Testis (tissue), 3 donors: Measurements from ENCODE around the gene KCNJ4. TPM values are rescaled to one million over a fixed set of nuclear protein-coding genes. Genes with fewer than 3 reads are reported as not detected.

Source experiments
- DNase-seq: peaks from one replicate; pipeline ENCODE4 v3.0.0-alpha.2; 2019
- H3K27ac ChIP-seq, 2 donors: fragments of 200-600 bp; sonication (generic); one replicate each; pipeline ENCODE4 v1.5.1; 2019
- H3K27me3 ChIP-seq: fragments of 200-600 bp; sonication (generic); one replicate; pipeline ENCODE4 v1.5.1; 2019
- H3K36me3 ChIP-seq: fragments of 200-600 bp; sonication (generic); one replicate; pipeline ENCODE4 v1.5.1; 2017; ENCODE audit warnings: low read depth; ENCODE audit errors: missing control alignments
- H3K4me1 ChIP-seq: fragments of 200-600 bp; sonication (generic); one replicate; pipeline ENCODE4 v1.5.1; 2019
- H3K4me3 ChIP-seq, 2 donors: fragments of 200-600 bp; sonication (generic); one replicate each; pipeline ENCODE4 v1.5.1; 2017 to 2019
- H3K9me3 ChIP-seq: fragments of 200-600 bp; sonication (generic); one replicate; pipeline ENCODE4 v1.5.1; 2017
- POLR2A ChIP-seq: fragments of 450-650 bp; IDR thresholded peaks from one replicate; pipeline ENCODE4 v1.6.1; 2017; ENCODE audit warnings: antibody characterized with exemption, mild to moderate bottlenecking, moderate library complexity
- WGBS, 2 donors: methylation state at CpG; one replicate each; pipeline ENCODE4 v1.1.5; 2018; 5-methylcytosine and 5-hydroxymethylcytosine counted together
- intact Hi-C: fragments of 100-400 bp; cut with DNase I; formaldehyde crosslinking; loops from one replicate; pipeline ENCODE4 v1.15.1; 2023; ENCODE audit warnings: low total_unique reads
- polyA plus RNA-seq: library from polyadenylated mRNA; stranded (reverse); fragments of 350-450 nt; fragmentation: Illumina TruSeq; extraction: RNeasy Lipid Tissue Mini Kit (QIAGEN cat#74804); gene quantifications from one replicate; pipeline ENCODE4 v1.2.3, GENCODE V29; 2014; ENCODE audit warnings: low read depth, low replicate concordance; ENCODE audit not compliant: insufficient read depth
- total RNA-seq, 2 donors: library from RNA; depleted of rRNA; stranded (reverse); fragments of >200 nt; gene quantifications; one replicate each; pipeline ENCODE4 v1.2.3, GENCODE V29; 2016
- TF ChIP-seq, protein P1 (sequence below), 3 experiments: fragments of 450-650 bp in 2 of 3; fragments of 200-600 bp in 1 of 3; sonication (generic) in 1 of 3; IDR thresholded peaks; one replicate each; pipeline ENCODE4 v1.5.1; 2016 to 2019; ENCODE audit warnings: antibody characterized with exemption in 3 of 3, mild to moderate bottlenecking in 2 of 3, moderate library complexity in 1 of 3

KCNJ4 gene
- total and polyA plus RNA-seq, 3 donors from 2014 or later: 1.7 to 3.0 (median 1.7) TPM

DNA sequence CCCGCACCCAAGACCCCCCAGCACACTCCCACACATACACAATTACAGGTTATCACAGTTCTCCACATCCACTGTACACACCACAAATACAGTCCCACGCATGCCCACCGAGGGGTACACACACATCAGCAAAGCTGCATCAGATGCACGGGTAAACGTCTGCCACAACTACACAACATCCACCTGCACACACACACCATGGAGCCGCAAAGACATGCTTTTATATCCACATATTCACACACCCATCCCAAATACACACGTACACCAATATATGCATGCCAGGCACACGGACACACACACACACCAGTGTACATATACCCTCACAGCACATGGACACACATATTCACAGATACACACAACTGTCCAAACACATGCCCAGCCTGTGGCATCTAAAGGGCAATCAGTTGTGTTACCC is 5.4 kb upstream of the KCNJ4 start:
- H3K9me3 ChIP-seq: no peaks in the 10 kb centered on the region
- no peaks in the 10 kb centered on the region for H3K27me3 ChIP-seq
- H3K36me3 ChIP-seq: no peaks in the 10 kb centered on the region
- no peak overlapping the region for H3K4me3 ChIP-seq
- DNase-seq: no peak
- intact Hi-C loops: no loop called here
- no peak for TF ChIP-seq POLR2A
- TF ChIP-seq, protein P1, sequence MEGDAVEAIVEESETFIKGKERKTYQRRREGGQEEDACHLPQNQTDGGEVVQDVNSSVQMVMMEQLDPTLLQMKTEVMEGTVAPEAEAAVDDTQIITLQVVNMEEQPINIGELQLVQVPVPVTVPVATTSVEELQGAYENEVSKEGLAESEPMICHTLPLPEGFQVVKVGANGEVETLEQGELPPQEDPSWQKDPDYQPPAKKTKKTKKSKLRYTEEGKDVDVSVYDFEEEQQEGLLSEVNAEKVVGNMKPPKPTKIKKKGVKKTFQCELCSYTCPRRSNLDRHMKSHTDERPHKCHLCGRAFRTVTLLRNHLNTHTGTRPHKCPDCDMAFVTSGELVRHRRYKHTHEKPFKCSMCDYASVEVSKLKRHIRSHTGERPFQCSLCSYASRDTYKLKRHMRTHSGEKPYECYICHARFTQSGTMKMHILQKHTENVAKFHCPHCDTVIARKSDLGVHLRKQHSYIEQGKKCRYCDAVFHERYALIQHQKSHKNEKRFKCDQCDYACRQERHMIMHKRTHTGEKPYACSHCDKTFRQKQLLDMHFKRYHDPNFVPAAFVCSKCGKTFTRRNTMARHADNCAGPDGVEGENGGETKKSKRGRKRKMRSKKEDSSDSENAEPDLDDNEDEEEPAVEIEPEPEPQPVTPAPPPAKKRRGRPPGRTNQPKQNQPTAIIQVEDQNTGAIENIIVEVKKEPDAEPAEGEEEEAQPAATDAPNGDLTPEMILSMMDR (IDR thresholded peaks at IDR 0.05): no peak
- H3K4me1 ChIP-seq: peaks cover 6% of the 10 kb centered on the region
- 61 to 66% methylated on average over 8 of the region's 8 CpGs for WGBS, 2 donors
- no peak overlapping the region for H3K27ac ChIP-seq

- Histone ChIP-seq H3K4me3 (no peak overlapping the region), H3K27me3 (no peaks in the 10 kb centered on the region), H3K9me3 (no peaks in the 10 kb centered on the region), H3K36me3 (no peaks in the 10 kb centered on the region), H3K27ac (no peak overlapping the region), H3K4me1 (peaks cover 6% of the 10 kb centered on the region)
- 64 to 71% methylated on average over 14 of the region's 14 CpGs for WGBS, 2 donors
- TF ChIP-seq, protein P1 (IDR thresholded peaks at IDR 0.05): no peak
- no peak for TF ChIP-seq POLR2A
- intact Hi-C loops: no loop called here
- peak; percentile 51 for DNase-seq
Observed at GRCh38 chr22:38456841-38457699, 2.1 kb upstream of the KCNJ4 start.

DNA sequence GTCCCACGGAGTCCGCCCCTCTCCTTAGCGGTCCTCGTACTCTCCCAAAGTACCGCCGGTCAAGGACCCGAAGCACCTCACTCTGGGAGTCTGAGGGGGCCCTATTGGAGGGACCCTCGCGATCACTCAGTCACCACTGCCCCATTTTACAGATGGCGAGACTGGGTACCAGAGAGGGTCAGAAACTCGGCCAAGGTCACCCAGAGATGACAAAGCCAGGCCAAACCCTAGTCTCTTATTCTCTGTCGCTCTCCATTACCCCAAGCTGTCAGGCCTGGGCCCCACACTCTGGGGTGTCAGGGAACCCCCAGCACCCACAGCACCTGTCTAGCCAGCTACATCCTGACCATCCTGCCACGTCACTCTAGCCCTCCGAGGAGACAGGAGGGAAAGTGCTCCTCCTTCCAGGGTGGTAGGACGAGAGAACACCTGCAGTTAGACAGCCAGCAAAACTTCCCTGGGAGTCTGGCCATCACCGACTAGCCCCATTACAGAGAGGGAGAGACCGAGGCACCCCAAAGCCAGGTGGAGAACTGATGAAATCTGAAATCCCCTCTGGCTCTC is 1.4 kb upstream of the KCNJ4 start:
- no peak overlapping the region for H3K27ac ChIP-seq
- 53 to 55% methylated on average over 4 to 17 of the region's 17 CpGs for WGBS, 2 donors
- H3K27me3 ChIP-seq: no peaks in the 10 kb centered on the region
- intact Hi-C loops: no loop called here
- no peaks in the 10 kb centered on the region for H3K9me3 ChIP-seq
- no peak for DNase-seq
- peaks cover under 1% of the 10 kb centered on the region for H3K4me1 ChIP-seq
- peak overlapping the region in 1 of 2 donors; percentile 20 for H3K4me3 ChIP-seq
- no peaks in the 10 kb centered on the region for H3K36me3 ChIP-seq
- TF ChIP-seq, protein P1 (IDR thresholded peaks at IDR 0.05): no peak
- TF ChIP-seq POLR2A: no peak

DNA sequence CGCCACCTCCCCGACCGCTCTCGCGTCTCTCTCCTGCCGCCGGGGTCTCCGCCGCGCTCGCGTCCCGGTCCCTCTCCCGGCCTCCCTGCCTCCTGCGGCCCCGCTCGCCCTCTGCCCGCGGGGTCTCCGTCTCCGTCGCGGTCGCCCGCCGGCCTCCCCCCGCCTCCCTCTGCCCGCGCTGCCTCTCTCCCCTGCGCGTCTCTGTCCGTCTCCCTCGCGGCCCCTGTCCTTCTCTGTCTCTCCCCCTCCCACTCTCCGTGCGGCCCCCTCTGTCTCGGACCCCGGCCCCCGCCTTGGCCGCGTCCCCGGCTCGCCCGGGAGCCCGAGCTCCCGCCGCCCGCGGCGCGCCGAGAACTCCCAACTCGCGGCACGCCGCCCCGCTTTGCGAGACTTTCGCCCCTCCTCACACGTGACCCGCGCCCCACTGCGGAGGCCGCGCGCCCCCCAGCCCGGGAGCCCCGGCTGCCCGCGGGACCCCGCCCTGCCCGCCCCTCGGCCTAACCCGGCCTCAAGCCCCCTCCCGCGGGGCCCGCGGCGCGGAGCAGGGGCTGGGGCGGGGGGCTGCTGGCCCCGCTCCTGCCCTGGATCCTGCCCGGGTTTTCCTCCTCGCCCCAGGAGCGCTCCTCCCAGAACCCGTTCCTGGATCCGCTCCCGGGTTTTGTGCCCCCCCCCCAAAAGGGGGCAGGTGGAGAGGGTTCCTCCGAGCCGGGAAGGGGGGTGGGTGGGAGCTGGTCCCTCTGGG is 702 bp upstream of the KCNJ4 start:
- Histone ChIP-seq H3K36me3 (no peaks in the 10 kb centered on the region), H3K27me3 (no peaks in the 10 kb centered on the region), H3K9me3 (no peaks in the 10 kb centered on the region), H3K27ac (no peak overlapping the region), H3K4me3 (peak overlapping the region; percentile 47 to 53), H3K4me1 (no peaks in the 10 kb centered on the region)
- no peak for TF ChIP-seq POLR2A
- TF ChIP-seq, protein P1 (IDR thresholded peaks at IDR 0.05): no peak
- intact Hi-C loops: no loop called here
- WGBS, 2 donors: 1% methylated on average over 27 to 48 of the region's 90 CpGs
- peak; percentile 59 for DNase-seq
